Gastrocnemius medialis (tissue), 4 donors: ENCODE results near the gene DMRTA2. TPM values are rescaled to one million over a fixed set of nuclear protein-coding genes. Genes with fewer than 3 reads are reported as not detected.

ENCODE experiments used
- ATAC-seq, 2 donors: fragments of 150-250 bp; one replicate each; pipeline ENCODE4 v1.9.1; 2016
- DNase-seq, 2 donors: peaks; one replicate each; pipeline ENCODE4 v3.0.0-alpha.2; 2019
- H3K27ac ChIP-seq, 4 donors: fragments of 200-600 bp; sonication (generic); 1 replicate in 1 of 4; 2 replicates in 3 of 4; pipeline ENCODE4 v1.5.1; 2016 to 2018; ENCODE audit warnings: mild to moderate bottlenecking in 2 of 4, moderate library complexity in 1 of 4
- H3K27me3 ChIP-seq, 3 donors: fragments of 200-600 bp; sonication (generic) in 2 of 3; 1 replicate in 1 of 3; 2 replicates in 2 of 3; pipeline versions ENCODE4 v1.5.1 to v1.6.0; 2016 to 2019; ENCODE audit warnings: mild to moderate bottlenecking in 1 of 3, moderate library complexity in 1 of 3
- H3K36me3 ChIP-seq, 2 donors: fragments of 200-600 bp; sonication (generic) in 1 of 2; one replicate each; pipeline ENCODE4 v1.5.1; 2017 to 2018
- H3K4me1 ChIP-seq, 2 donors: fragments of 200-600 bp; sonication (generic) in 1 of 2; one replicate each; pipeline ENCODE4 v1.5.1; 2016 to 2017; ENCODE audit warnings: mild to moderate bottlenecking in 2 of 2
- H3K4me3 ChIP-seq, 4 donors: fragments of 200-600 bp; sonication (generic) in 3 of 4; 1 replicate in 1 of 4; 2 replicates in 3 of 4; pipeline ENCODE4 v1.5.1; 2016 to 2019; ENCODE audit warnings: mild to moderate bottlenecking in 2 of 4
- H3K9me3 ChIP-seq, 3 donors: fragments of 200-600 bp; sonication (generic) in 2 of 3; 1 replicate in 1 of 3; 2 replicates in 2 of 3; pipeline ENCODE4 v1.5.1; 2016 to 2019
- POLR2A ChIP-seq, 2 donors: fragments of 450-650 bp; IDR thresholded peaks; one replicate each; pipeline ENCODE4 v1.6.1; 2017; ENCODE audit warnings: antibody characterized with exemption in 2 of 2, mild to moderate bottlenecking in 2 of 2, moderate library complexity in 2 of 2
- in situ Hi-C, 4 donors: fragments of 200-750 bp; cut with MboI; loops; one replicate each; pipeline versions ENCODE4 v1.15.0 to v1.8.0; 2017; ENCODE audit warnings: low sequenced_read_pairs in 4 of 4
- intact Hi-C: fragments of 100-400 bp; cut with DNase I; formaldehyde crosslinking; loops from one replicate; pipeline ENCODE4 v1.15.1; 2023; ENCODE audit warnings: low total_unique reads
- total RNA-seq, 4 donors: library from RNA; depleted of rRNA; stranded (reverse); fragments of >200 nt; gene quantifications; one replicate each; pipeline versions ENCODE4 v1.1.0 to v1.2.3, GENCODE V29; 2016
- TF ChIP-seq, protein P1 (sequence below), 5 experiments: fragments of 450-650 bp in 3 of 5; fragments of 200-600 bp in 2 of 5; sonication (generic) in 2 of 5; IDR thresholded peaks in 4 of 5; conservative IDR thresholded peaks in 1 of 5; 1 replicate in 4 of 5; 2 replicates in 1 of 5; pipeline ENCODE4 v1.5.1; 2016 to 2019; ENCODE audit warnings: antibody characterized with exemption in 5 of 5, mild to moderate bottlenecking in 3 of 5, moderate library complexity in 3 of 5

The DMRTA2 gene
- total RNA-seq, 4 donors from 2014 or later: not detected

DNA sequence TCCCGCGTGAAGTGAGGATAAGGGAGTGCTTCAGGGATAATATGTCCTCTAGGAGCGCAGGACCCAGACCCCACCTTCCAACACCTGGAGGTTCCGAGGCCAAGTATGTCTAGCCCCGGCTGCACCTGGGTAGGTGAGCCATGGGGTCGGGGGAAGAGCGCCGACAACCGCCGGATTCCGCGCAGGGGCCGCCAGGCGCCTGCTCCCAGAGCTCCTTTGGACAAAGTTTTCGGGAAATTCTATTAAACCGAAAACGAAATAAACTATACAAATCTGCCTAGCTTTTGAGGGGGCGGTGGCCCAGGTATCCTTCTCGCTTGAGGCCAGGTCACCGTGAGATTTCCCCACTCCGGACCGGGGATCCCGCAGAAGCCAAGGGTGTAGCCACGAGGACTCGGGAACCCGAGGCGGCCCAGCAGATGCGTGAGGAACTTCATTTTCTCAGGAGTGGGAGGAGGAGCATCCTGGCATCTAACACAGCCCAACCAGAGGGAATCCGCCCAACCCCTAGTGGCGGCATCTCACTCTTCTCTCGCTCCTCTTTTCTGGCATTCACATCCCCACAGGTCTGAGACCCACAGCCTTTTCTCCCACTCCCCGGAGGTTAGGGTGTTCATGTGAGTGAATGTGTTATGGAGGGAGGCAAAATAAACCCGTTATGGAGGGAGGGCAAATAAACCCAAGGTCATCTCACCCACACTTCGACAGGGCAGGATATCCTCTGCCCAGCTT lies 2.3 kb upstream of the DMRTA2 start:
- no peak for ATAC-seq
- peaks cover 99 to 100% (median 100%) of the 10 kb centered on the region in 3 donors for H3K27me3 ChIP-seq

DNA sequence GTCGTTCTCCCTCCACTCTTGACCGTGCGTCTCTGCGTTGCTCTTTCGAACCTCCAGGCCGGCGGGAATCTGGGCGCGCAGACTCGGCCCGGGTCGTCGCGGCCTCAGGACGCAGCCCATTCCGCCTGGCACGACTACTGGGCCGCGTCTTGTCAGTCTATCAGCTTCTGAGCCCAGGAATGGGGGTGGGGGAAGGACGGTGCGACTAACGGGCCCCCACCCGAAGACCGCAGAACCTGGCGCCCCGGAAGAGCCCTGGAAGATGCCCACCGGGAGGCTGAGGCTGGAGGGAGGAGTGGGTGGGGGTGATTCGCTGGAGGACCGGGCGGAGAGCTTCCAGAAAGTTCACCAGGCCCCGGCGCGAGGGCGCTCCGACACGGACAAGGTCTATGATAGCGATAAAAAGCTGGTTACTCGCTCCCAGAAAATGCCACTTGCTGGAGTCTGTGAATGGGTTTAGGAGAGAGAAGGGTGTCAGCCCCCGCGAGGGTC lies 1.7 kb upstream of the DMRTA2 start:
- H3K4me3 ChIP-seq: peak overlapping the region in 2 of 4 donors; percentile 45 to 65
- no peak overlapping the region for H3K27ac ChIP-seq
- in situ Hi-C loops (no loop called here), intact Hi-C loops (no loop called here)
- H3K4me1 ChIP-seq: peaks cover 30 to 37% of the 10 kb centered on the region in 2 donors
- H3K27me3 ChIP-seq: peaks cover 99 to 100% (median 100%) of the 10 kb centered on the region in 3 donors
- no peaks in the 10 kb centered on the region for H3K9me3 ChIP-seq
- DNase-seq: no peak
- no peak for TF ChIP-seq POLR2A (IDR thresholded peaks at IDR 0.05)
- TF ChIP-seq, protein P1, sequence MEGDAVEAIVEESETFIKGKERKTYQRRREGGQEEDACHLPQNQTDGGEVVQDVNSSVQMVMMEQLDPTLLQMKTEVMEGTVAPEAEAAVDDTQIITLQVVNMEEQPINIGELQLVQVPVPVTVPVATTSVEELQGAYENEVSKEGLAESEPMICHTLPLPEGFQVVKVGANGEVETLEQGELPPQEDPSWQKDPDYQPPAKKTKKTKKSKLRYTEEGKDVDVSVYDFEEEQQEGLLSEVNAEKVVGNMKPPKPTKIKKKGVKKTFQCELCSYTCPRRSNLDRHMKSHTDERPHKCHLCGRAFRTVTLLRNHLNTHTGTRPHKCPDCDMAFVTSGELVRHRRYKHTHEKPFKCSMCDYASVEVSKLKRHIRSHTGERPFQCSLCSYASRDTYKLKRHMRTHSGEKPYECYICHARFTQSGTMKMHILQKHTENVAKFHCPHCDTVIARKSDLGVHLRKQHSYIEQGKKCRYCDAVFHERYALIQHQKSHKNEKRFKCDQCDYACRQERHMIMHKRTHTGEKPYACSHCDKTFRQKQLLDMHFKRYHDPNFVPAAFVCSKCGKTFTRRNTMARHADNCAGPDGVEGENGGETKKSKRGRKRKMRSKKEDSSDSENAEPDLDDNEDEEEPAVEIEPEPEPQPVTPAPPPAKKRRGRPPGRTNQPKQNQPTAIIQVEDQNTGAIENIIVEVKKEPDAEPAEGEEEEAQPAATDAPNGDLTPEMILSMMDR (IDR thresholded peaks at IDR 0.05 in 4 of 5, conservative IDR thresholded peaks at IDR 0.05 in 1 of 5): no peak
- ATAC-seq: no peak
- H3K36me3 ChIP-seq: no peaks in the 10 kb centered on the region

More for the DNA sequence above, 2.3 kb upstream of the DMRTA2 start:
- H3K4me3 ChIP-seq: no peak overlapping the region
- peaks cover 30 to 37% of the 10 kb centered on the region in 2 donors for H3K4me1 ChIP-seq
- no peaks in the 10 kb centered on the region for H3K36me3 ChIP-seq
- H3K9me3 ChIP-seq: no peaks in the 10 kb centered on the region
- no peak for DNase-seq
- no peak overlapping the region for H3K27ac ChIP-seq
- in situ Hi-C loops (no loop called here), intact Hi-C loops (no loop called here)
- TF ChIP-seq, protein P1 (IDR thresholded peaks at IDR 0.05 in 4 of 5, conservative IDR thresholded peaks at IDR 0.05 in 1 of 5): no peak
- no peak for TF ChIP-seq POLR2A (IDR thresholded peaks at IDR 0.05)

DNA sequence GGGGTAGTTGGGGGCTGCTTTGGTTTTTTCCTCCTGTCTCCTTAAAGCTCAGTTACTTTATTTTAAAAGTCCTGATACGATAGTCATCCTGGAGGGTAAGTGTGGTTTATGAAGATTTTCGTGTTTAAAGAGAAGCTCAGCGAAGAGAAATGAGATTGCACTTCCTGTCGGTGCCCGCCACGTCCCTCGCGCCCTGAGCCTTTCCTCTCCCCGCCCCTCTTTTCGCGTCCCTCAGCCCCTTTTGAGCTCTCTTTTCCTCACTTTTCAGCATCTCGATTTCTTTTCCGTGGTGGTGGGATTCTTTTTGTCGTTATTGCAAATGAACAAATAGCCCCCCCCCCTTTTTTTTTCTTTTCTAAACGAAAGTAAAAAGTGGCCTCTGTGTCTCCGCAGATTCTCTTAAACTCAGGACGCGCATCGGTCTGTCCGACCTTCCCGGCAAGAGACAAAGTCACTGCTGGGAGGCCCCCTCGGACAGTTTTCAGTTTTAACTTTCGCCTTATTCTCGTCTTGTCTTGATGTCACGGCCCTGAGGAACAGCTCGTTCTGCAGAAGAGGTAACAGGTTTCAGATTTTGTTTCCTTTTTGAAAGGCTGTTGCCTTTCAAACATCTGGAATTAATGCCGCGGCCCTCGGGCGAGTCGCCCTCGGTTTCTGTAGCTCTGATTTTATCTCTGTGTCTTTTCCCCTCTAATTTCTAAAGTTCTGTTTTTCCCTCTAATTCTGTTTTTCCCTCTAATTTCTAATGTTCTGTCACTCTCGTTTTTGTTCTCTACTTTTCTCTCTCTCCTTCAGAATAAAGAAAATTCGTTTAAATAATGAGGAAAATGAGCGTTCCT lies 1.0 kb upstream of the DMRTA2 start:
- DNase-seq (no peak), ATAC-seq (no peak)
- TF ChIP-seq POLR2A (IDR thresholded peaks at IDR 0.05): no peak
- TF ChIP-seq, protein P1 (IDR thresholded peaks at IDR 0.05 in 4 of 5, conservative IDR thresholded peaks at IDR 0.05 in 1 of 5): no peak
- no peaks in the 10 kb centered on the region for H3K9me3 ChIP-seq
- peaks cover 99 to 100% (median 100%) of the 10 kb centered on the region in 3 donors for H3K27me3 ChIP-seq
- in situ Hi-C loops: no loop called here
- peaks cover 30 to 37% of the 10 kb centered on the region in 2 donors for H3K4me1 ChIP-seq
- peak overlapping the region; percentile 43 to 65 (median 46) for H3K4me3 ChIP-seq
- H3K36me3 ChIP-seq: no peaks in the 10 kb centered on the region
- no peak overlapping the region for H3K27ac ChIP-seq
- intact Hi-C loops: no loop called here

DNA sequence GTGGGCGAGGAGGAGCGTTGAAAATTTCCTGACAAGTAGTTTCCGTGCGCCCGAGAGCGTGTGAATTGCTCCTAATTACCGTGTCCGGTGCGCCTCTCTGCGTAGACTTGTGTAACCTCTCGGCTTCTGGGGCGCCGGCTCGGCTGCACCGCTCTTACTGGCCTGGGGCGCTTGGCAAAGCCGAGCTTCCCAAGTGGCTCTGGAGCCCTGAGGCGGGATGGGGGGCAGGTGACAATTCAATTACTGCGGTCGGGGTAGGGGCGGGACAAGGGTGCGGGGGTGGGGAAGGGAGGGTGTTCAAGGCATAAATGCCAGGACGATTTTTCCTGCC lies 392 bp upstream of the DMRTA2 start:
- Histone ChIP-seq H3K27ac (no peak overlapping the region), H3K27me3 (peaks cover 96 to 98% (median 97%) of the 10 kb centered on the region in 3 donors), H3K4me3 (peak overlapping the region; percentile 43 to 65 (median 46)), H3K4me1 (peaks cover 30 to 37% of the 10 kb centered on the region in 2 donors), H3K36me3 (no peaks in the 10 kb centered on the region), H3K9me3 (no peaks in the 10 kb centered on the region)
- TF ChIP-seq POLR2A (IDR thresholded peaks at IDR 0.05): no peak
- TF ChIP-seq, protein P1 (IDR thresholded peaks at IDR 0.05 in 4 of 5, conservative IDR thresholded peaks at IDR 0.05 in 1 of 5): no peak
- ATAC-seq: no peak
- no peak for DNase-seq
- intact Hi-C loops: no loop called here
- in situ Hi-C loops: no loop called here
